Stimulated activated CD8-positive, alpha-beta memory T cell treated with anti-CD3 and anti-CD28 coated beads, Interleukin-7, amount 100 ng/mL, for 1 hour (primary cell): ENCODE data around the gene GSTM5.
"Not testable (repeated sequence)": the region's sequence is repeated elsewhere in the genome, so short reads cannot be mapped to it uniquely, and the experiment has no call there.

Source experiments
- DNase-seq, 2 donors: peaks; one replicate each; pipeline ENCODE4 v3.0.0-alpha.2; 2020; ENCODE audit warnings: low read depth in 2 of 2

GSTM5 gene

GRCh38 chr1:109761227-109762038 lies 49.4 kb downstream of the GSTM5 start:
- DNase-seq, result no peak

GRCh38 chr1:109762039-109762585 lies 50.1 kb downstream of the GSTM5 start:
- no peak for DNase-seq

GRCh38 chr1:109762821-109763645 lies 51.0 kb downstream of the GSTM5 start:
- no peak for DNase-seq

GRCh38 chr1:109763646-109764415 lies 51.8 kb downstream of the GSTM5 start, which contains the start of gene EPS8L3:
EPS8L3 (minus strand) TSS chr1:109763923; CDS start chr1:109761749, 2,174 bp downstream.
- DNase-seq, result no peak

GRCh38 chr1:109764561-109765482 lies 52.8 kb downstream of the GSTM5 start:
- no peak for DNase-seq

GRCh38 chr1:109765483-109765815 lies 53.4 kb downstream of the GSTM5 start:
- no peak for DNase-seq

GRCh38 chr1:109765896-109766615 lies 54.0 kb downstream of the GSTM5 start:
- no peak for DNase-seq

GRCh38 chr1:109766991-109767636 lies 55.1 kb downstream of the GSTM5 start:
- DNase-seq, result not testable (repeated sequence)
